SK-N-SH (cell line): ENCODE data around the gene ANKRD31.

ENCODE experiments used
- CTCF ChIP-seq: fragments of 200-600 bp; sonication (generic); IDR thresholded peaks from 2 replicates; pipeline ENCODE4 v1.6.1; 2017; ENCODE audit warnings: antibody characterized with exemption, mild to moderate bottlenecking, moderate library complexity
- NFIC ChIP-seq: IDR thresholded peaks from 2 replicates; pipeline ENCODE4 v1.4.0; 2012; ENCODE audit warnings: borderline replicate concordance
- RXRA ChIP-seq: IDR thresholded peaks from 2 replicates; pipeline ENCODE4 v1.4.0; 2012; ENCODE audit warnings: low read depth, mild to moderate bottlenecking, borderline replicate concordance
- SMC3 ChIP-seq: IDR thresholded peaks from 2 replicates; pipeline ENCODE4 v1.6.1; 2012; ENCODE audit warnings: low read depth, low read length, improper control_type of control experiment
- TAF1 ChIP-seq: IDR thresholded peaks from 2 replicates; pipeline ENCODE4 v1.6.1; 2012; ENCODE audit warnings: low read depth, mild to moderate bottlenecking, low read length, moderate library complexity, borderline replicate concordance
- ZBTB33 ChIP-seq: IDR thresholded peaks from 2 replicates; pipeline ENCODE4 v1.4.0; 2012; ENCODE audit warnings: low read depth, borderline replicate concordance

GRCh38 chr5:75044406-75044805 lies 192.3 kb downstream of the ANKRD31 start:
- no peak for TF ChIP-seq TAF1
- TF ChIP-seq NFIC = no peak
- no peak for TF ChIP-seq CTCF
- no peak for TF ChIP-seq ZBTB33
- TF ChIP-seq RXRA = no peak
- no peak for TF ChIP-seq SMC3
